Measurements from ENCODE around the gene LNP1.
"Not testable (repeated sequence)": the region's sequence is repeated elsewhere in the genome, so short reads cannot be mapped to it uniquely, and the experiment has no call there.

Gene LNP1

DNA sequence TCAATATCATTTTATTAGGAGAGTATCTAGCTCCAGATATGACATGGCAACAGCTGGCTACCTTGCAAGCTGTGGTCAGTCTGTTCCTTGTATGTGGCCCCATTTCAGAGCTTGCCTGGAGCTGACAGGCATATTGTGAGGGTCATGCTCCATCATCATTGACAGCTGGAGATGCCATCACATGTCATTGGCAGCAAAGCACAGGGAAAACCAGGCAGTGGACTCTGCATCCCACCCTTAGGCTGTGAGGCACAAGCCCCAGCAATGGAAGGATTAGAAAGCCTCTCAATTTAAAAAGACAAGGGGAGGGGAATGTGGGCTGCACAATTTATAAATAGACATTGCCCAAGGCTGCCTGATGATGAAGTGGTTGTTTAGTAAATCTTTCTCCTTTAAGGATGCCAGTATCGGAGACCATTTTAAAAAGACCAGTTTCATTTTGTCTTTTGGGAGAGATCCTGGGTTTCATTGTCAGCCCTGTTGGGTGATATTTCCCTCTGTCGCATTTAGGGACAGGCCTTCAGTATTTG, 27.9 kb downstream of the LNP1 start:
- no peak for DNase-seq (ENCODE audit: low read depth)

DNA sequence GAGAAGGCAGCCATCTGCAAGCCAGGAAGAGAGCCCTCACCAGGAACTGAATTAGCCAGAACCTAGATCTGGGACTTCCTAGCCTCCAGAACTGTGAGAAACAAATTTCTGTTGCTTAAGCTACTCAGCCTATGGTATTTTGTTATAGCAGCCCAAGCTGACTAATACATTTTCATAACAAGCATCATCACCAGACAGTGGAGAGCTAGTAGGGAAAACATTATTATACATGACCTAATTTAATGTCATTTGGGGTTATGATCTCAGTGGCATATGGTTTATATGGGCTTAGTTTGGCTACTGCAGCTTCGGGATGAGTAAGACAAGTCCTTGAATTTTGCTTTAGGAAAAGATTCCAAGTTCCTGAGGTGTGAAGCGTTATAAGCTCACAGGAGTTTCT, 35.6 kb downstream of the LNP1 start:
- no peak for DNase-seq (ENCODE audit: low read depth)

DNA sequence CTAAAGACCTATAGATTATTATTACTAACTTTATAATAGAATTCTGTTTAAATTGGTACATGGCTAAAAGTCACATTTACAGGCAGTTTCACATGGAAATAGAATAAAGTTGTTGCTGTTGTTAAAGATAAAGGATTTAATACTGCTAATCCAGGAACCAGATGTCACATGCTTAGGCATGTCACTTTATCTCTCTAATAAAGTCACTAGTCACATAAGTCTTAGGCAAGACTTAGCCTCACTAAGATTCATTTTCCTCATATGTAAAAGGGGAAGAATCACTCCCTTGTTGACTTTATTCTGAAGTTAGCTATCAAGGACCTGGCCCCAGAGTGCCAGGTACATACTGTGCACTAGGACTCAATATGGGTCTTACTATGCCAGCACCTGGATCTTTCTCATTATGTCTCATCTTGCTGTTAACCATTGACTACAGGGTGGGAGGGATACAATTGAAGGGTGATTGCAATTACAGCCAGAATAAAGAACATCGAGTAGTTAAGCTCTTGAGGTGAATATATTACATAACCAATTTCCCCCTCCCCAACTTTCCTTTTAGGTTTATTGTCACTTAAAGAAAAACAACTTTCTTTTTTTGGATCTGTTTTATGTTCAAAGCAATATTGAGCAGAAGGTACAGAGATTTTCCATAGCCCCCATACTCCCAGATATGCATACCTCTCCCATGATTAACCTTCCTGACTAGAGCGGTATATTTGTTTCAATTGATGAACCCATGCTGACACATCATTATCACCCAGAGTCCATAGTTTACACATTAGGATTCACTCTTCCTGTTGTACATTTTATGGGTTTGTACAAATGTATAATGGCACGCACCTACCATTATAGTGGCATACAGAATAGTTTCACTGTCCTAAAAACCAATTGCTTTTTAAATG, 36.6 kb downstream of the LNP1 start:
- no peak for DNase-seq (ENCODE audit: low read depth)

DNA sequence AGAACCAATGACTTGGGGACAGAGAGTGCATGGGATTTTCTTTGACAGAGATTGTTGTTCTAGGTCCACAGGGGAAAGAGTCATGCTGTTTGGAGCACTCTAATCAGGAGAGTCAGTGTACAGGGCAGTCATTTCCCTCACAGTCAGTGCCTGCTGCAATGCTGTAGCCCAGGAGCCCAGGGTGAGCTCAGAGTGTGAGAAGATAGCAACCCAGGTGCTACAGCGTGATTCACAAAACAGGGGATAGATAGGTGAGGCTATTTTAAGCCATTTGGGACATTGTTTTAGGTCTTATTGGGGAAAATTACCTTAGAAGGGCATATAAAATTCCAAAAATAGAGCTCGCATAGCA, 37.3 kb downstream of the LNP1 start:
- no peak for DNase-seq (ENCODE audit: low read depth)

DNA sequence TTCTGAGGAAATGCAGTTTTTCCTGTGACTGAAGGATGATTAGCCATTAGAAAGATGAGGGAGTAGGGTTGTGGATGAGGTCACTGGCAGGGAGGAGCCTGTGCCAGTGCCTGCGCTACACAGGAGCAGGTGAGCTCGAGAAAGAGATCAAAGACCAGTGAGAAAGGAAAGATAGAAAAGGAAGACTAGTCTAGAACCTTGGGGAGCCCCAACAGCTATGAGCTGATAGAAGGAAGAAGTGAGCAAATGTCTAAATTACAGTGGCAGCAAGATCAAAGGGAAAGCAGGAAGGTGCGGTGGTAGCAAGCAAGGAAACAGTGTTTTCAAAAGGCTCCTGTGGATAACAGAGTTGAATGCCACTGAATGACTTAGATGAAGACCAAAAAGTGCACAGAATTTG, 39.6 kb downstream of the LNP1 start:
- no peak for DNase-seq (ENCODE audit: low read depth)

DNA sequence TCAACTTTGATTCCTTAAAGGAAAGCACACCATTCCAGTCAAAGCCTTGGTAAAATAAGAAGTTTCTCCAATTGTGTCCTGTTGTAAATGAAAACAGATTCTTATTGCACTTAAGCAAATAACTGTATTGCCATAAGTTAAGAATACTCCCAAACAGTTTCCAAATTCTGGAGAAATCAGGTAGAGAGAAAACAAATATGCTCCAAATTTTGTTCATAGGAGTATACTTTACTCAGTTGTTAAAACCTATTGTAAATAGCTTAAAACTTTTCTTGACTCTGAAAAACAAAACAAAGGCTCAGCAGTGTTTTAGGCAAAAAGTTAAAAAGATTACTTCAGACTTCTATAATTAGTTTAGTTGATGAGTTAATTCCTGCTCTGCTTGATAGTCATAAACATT, 42.4 kb downstream of the LNP1 start:
- no peak for DNase-seq (ENCODE audit: low read depth)

DNA sequence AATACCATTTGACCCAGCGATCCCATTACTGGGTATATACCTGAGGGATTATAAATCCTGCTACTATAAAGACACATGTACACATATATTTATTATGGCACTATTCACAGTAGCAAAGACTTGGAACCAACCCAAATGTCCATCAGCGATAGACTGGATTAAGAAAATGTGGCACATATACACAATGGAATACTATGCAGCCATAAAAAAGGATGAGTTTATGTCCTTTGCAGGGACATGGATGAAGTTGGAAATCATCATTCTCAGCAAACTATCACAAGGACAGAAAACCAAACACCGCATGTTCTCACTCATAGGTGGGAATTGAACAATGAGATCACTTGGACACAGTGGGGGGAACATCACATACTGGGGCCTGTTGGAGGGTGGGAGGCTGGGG, 45.7 kb downstream of the LNP1 start:
- DNase-seq (ENCODE audit: low read depth) = not testable (repeated sequence)

DNA sequence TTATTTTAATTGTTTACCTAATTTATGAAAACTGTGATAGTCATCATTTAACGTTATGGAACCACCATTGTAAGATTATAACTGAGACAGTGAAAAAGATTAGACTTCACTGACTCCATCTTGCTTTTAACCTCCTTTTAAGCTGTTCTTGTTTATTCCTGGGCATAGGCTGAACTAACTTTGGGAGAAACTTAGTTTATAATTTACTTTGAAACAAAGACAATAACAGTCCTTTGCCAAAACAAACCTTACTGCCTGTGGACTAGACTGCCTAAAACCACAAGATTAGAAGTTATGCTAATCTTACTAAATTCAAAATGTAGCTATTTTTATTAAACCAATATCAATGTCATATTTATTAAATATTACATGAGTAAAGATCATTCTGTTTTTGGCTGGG, 46.7 kb downstream of the LNP1 start:
- DNase-seq (ENCODE audit: low read depth) = no peak

DNA sequence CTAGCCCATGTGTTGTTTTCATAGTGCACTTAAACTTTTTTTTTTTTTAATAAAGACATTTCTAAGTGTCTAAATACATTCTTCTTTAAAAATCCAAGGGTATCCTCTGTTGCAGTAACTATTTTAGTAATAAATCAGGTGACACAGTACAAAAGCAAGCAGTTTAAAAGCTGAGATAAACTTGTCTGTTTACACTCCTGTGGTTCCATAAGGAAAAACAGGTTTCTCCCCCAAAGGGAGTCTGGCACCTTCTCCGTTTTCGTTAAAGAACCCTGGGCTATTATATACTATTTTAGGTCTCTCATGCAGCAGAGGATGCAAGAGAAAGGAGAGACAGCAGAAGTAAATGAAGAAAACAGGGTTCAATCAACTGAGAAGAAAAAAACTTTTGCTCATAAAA, 47.9 kb downstream of the LNP1 start:
- DNase-seq (ENCODE audit: low read depth) = no peak

DNA sequence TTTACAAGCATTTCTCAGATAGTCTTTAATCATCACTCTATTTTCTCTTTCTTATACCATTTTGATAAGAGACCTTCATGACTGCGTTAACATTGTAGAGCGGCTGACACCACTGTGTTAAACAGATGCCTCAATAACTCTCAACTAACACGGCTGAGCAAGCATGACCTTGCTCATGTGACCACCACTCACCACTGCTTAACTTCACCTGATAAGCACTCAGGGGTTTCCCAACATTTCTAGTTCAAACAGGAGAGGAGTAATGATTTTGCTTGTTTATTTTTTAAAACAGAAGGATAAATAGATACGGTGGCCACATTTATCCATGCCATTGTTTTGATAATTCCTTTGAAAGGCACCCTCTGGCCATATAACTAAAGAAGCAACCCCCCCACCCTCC, 53.3 kb downstream of the LNP1 start:
- no peak for DNase-seq (ENCODE audit: low read depth)

DNA sequence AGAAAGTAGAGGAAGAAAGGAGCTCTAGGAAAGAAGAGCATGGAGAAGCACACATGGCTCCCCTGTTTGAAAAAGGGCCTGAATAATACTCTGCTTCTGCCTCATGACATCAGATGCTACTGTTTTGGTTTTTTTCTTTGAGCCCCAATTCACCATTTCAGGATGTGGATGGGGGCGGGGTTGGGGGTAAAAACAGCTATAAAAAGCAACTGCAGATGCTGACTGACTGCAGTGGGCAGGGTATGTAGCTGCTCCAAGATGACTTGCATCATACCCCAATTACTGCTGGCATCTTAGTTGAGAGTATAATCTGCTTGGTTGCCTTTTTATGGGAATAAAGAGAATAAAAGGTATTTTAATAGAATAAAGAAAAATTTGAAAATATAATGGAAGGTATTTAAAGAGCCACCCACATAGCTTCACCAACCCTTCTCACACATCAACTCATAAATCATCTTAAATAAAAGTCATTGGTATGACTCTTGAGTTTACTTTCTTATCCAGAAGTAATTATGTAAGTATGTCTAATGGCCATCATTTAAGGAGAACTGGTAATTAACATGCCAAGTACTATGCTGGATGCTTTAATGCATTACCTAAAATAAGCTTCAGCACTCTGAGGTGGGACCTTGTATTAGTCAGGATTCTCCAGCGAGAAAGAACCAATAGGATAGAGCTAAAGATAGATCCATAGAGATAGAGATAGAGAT, 54.7 kb downstream of the LNP1 start:
- DNase-seq (ENCODE audit: low read depth) = no peak

DNA sequence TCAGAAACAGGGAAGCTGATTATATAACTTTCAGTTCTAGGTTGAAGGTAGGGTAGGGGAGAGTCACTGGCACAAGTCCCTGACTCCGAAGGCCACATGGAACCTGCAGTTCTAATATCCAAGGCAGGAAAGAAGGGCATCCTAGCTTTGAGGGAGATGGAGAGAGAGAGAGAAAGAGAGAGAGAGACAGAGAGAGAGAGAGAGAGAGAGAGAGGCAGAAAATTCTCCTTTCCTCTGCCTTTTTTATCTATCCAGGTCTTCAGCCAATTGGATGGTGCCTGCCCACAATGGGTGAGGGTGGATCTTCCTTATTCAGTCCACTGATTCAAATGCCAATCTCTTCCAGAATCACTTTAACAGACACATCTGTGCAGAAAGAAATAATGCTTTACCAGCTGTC, 55.4 kb downstream of the LNP1 start:
- DNase-seq (ENCODE audit: low read depth) = no peak

DNA sequence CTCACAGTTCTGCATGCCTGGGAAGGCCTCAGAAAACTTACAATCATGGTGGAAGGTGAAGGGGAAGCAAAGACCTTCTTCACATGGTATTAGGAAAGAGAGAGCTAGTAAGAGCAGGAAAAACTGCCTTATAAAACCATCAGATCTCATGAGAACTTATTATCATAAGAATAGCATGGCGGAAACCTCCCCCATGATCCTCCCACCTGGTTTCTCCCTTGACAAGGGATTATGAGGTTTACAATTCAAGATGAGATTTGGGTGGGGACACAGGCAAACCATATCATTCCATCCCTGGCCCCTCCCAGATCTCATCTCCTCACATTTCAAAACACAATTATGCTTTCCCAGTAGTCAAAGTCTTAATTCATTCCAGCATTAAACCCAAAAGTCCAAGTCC, 56.5 kb downstream of the LNP1 start:
- DNase-seq (ENCODE audit: low read depth) = no peak

DNA sequence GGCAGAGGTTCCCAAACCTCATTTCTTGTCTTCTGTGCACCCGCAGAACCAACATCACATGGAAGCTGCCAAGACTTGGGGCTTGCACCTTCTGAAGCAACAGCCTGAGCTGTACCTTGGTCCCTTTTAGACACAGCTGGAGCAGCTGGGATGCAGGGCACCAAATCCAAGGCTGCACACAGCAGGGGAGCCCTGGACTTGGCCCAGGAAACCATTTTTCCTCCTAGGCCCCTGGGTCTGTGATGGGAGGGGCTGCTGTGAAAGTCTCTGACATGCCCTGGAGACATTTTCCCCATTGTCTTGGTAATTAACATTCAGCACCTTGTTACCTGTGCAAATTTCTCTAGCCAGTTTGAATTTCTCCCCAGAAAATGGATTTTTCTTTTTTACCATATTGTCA, 57.5 kb downstream of the LNP1 start:
- DNase-seq (ENCODE audit: low read depth) = no peak

DNA sequence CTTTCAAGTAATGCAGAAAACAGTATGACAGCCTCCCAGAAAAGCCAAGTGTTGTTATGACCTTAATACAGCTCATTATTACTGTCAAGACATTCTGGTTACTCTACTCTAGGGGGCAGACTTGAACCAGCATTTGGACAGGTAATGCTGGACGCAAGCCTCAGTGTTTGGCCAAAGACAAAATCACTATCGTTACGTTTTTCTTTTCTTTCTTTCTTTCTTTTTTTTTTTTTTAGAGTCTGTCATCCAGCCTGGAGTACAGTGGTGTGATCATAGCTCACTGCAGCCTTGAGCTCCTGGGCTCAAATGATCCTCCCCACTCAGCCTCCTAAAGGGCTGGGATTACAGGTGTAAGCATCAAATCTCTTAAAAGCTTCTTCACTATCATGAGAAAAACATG, 61.7 kb downstream of the LNP1 start:
- peak; percentile 22 for DNase-seq (ENCODE audit: low read depth)

DNA sequence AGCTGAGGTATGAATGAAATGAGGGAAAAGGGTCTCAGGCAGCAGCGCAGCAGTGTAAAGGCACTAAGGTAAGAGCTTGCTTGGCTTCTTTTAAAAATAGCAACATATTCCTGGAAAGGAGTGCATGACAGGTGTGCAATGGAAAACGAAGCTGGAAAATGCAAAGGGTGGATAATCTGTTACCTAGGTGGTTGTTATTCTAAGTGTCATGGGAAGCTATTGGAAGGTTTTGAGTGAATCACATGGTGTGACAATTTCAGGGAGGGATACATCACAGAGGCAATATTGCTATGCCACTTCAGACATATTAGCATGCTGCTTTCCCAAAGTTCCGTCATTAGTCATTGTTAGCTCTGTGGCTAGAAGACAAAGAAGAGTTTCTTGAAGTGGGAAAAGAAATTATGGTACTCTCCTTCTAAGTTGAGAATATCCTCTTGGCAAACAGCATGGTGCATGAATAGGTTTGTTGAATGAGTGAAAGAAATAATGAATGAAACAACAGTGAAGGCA, 62.4 kb downstream of the LNP1 start:
- DNase-seq (ENCODE audit: low read depth) = no peak

DNA sequence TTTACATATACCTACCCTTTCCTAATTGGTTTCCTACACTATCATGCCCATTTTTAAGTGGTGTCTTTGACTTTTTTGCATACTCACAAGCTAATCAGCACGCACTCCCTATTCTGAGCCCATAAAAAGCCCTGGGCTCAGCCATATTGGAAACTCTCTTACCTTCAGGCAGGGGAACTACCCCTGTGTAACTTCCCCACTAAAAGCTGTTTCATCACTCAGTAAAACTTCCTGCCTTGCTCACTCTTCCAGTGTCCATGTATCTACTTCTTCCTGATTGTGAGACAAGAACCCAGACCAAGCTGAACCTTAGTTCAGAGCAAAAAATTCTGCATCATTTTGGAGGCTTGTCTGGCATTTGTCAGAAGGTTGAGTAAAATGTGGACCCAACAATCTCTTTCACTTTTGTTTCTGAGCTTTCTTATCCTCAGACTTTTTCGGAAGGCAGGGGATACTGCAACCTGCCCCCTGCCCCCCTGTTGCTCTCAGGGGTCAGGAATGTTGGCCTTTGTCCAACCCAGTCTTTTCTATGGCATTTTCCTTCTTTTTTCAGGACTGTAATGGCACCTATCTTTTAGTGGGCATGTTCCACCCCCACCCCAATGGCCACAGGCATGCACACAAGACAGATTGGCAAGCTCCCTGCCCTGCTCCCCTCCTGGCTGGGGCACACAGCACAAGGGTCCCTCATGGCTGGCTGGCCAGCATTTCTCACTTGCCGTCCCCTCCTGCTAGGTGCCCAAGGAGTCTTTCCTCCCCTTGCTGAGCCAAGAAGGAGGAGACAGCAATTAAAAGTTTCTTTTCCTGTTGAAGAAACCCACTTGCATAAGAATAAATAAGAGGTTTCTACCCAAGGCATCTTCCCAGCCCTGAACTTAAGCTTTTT, 64.8 kb downstream of the LNP1 start:
- no peak for DNase-seq (ENCODE audit: low read depth)

DNA sequence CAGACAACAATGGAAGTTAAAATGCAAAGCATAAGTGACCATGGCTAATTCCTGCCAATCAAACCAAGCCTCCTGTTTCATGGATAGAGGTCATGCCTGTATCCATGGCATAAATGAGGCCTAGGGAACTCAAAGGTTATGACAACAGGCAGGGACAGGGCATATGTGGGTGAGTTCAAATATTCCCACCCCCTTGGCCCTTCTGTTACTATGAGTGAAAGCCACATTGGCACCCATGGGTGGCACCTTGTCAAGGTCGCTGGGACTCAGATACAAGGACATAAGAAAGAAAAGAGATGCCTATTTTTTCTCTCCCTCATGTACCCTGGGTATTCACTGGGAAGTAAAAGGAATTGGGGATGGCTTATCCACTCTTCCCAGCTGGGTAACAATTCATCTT, 65.8 kb downstream of the LNP1 start:
- no peak for DNase-seq (ENCODE audit: low read depth)

DNA sequence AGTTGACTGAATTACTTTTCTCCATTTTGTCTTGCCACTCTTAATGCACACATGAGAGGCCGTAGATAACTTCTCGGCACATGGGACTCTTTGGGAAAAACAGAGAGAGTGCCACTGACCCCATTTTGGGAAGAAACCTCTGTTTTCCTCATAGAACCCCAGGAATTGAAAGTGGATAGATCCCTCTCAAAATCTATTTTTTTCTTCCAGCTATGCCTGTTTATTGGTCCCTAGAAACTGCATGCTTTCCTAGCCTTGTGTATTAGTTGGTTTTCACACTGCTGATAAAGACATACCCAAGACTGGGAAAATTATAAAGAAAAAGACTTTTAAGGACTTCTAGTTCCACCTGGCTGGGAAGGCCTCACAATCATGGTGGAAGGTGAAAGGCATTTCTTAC, 67.3 kb downstream of the LNP1 start:
- no peak for DNase-seq (ENCODE audit: low read depth)

DNA sequence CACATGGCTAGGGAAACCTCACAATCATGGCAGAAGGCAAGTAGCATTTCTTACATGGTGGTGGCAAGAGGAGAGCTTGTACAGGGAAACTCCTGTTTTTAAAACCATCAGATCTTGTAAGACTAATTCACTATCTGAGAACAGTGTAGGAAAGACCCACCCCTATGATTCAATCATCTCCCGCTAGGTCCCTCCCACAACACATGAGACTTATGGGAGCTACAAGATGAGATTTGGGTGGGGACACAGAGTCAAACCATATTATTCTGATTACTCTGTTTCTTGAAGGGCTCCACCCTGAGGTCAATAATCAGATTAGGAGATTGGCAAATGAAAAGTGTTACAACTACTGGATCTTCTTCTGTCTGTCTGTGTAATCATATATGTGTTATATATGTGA, 69.6 kb downstream of the LNP1 start:
- DNase-seq (ENCODE audit: low read depth) = no peak

DNA sequence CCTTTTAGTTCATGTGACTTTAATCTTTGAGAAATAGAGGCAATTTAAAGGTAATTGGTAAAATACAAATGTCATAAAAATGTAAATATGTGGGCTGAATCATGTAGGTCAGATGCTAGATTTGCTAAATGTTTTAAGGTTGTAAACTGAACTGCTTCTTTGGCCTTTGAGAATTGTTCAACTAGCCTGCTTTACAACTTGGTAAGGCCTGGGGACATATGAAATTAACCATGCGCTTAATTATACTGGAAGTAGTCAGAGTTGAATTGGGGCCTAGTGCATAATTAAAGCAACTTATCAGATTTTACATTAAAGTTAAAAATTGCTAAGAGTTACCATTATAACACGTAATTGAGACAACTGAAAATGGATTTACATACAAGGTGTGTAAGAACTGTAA, 70.1 kb downstream of the LNP1 start:
- DNase-seq (ENCODE audit: low read depth) = no peak

DNA sequence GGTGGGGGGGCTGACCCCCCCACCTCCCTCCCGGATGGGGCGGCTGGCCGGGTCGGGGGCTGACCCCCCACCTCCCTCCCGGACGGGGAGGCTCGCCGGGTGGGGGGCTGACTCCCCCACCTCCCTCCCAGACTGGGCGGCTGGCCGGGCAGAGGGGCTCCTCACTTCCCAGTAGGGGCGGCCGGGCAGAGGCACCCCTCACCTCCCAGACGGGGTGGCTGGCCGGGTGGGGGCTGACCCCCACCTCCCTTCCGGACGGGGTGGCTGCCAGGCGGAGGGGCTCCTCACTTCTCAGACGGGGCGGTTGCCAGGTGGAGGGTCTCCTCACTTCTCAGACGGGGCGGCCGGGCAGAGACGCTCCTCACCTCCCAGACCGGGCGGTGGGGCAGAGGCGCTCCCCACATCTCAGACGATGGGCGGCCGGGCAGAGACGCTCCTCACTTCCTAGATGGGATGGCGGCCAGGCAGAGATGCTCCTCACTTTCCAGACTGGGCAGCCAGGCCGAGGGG, 76.6 kb downstream of the LNP1 start:
- not testable (repeated sequence) for DNase-seq (ENCODE audit: low read depth)

All from GM04503 (cell line).